ENCODE results near the gene KRTAP3-2.

The KRTAP3-2 gene

GRCh38 chr17:41009936-41010335 lies 10.2 kb upstream of the KRTAP3-2 start:
- no peak for DNase-seq

DNA sequence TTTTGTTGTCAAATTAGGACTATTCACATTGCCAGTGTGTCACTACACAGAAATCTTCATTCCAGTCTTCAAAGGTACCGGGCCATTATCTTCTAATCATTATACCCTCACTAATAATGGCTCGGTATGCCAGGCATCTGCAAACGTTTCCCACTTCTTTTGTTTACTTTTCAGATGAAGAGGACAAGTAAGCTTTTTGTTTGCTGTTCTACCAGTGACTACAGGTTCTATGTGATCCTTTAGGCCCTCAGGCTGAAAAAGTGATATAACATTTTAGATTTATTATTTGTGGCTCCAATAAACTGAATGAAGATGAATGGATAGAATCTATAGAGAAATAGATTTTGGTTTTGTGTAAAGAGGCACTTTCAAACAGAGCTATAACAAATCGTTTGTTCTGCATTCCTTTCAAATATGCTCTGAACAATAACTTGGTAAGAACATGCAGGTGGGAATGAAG lies 9.6 kb upstream of the KRTAP3-2 start:
- DNase-seq, result no peak

GRCh38 chr17:41008811-41009210 lies 9.1 kb upstream of the KRTAP3-2 start, which contains the start of gene KRTAP3-1:
Gene KRTAP3-1 (minus strand): TSS chr17:41009128. CDS start chr17:41009074, 54 bp downstream.
- no peak for DNase-seq

- no peak for DNase-seq
Measured at GRCh38 chr17:41004397-41004796, 4.7 kb upstream of the KRTAP3-2 start.

DNA sequence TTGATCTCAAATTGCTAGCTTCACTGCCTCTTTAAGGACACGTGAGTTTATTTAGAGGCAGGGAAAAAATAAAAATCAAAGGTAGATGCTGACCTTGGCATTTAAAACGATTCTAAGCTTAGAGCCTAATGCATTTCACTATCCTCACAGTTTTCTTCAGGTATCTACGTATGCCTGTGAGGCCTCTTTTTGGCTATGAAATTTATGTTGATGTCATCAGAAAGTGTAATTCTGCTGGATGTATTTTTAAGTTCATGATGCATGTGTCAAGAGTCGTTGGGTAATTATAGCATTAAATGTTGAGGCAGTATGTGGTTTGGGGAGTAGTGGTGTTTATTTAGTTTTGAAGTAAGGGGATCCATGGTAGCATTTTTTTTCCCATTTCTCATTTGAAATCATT lies 4.2 kb upstream of the KRTAP3-2 start:
- DNase-seq, result no peak

GRCh38 chr17:41002814-41003213 lies 3.1 kb upstream of the KRTAP3-2 start:
- DNase-seq, result no peak

GRCh38 chr17:41001795-41002194 lies 2.1 kb upstream of the KRTAP3-2 start:
- DNase-seq, result no peak

- DNase-seq, result no peak
Measured at GRCh38 chr17:40997361-40997760, 2.3 kb downstream of the KRTAP3-2 start.

DNA sequence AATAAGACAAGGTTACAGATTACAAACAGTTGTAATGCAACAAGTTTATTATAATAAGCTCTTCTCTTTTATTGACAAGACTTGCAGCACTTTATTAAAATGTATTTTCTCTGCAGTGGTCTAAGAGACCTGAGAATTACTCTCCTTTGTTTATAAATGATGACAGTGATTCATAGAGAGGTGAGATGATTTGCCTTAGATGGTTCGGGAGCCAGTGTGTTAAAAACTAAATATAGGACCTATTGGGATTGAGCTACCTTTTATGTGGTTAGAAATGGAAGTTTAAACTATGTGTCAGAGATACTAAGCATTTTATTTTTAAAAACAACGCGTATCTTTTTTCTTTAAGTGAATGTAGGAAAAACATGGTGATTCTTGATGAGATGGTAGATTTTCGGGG lies 2.9 kb downstream of the KRTAP3-2 start:
- DNase-seq, result no peak

DNA sequence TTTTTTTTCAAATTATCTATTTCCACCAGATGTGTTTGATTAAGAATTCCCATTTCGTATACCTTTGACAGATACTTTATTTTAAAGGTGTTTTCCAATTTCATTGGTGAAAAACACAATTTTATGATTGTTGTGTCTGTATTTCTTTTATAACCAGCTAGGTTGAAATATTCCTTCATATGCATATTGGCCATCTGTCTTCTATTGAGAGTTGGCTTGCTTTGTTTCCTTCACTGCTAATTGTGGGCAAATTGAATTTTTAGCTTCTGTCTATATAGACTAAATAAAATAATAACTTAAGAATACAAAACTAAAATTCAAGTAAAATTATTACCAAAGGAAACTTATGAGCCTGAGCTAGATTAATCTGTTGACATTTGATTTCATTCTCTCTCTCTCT lies 4.6 kb downstream of the KRTAP3-2 start:
- DNase-seq, result no peak

DNA sequence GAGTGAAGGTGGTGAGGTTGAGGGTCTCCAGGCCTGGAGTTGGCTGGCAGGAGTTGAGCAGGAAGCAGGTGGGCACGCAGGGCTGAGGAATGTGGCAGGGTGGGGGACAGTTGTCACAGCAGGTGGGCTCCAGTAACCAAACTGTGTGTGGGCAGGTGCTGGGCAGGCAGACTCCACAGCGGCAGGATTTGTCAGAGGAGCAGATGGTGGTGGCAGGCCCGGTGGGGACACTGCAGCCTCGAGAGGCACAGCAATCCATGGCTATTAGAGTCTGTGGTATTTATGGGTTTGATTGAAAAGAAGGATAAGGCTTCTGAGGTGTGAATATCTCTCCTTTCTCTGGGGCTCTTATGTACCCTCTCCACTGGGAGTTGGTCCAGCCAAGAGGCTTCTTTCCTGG lies 5.9 kb downstream of the KRTAP3-2 start, which contains the start of gene KRTAP3-3:
Gene KRTAP3-3 (minus strand): TSS at position 326 of the 400 bp plus-strand sequence. CDS start 67 bp downstream, at position 259.
- DNase-seq, result no peak

DNA sequence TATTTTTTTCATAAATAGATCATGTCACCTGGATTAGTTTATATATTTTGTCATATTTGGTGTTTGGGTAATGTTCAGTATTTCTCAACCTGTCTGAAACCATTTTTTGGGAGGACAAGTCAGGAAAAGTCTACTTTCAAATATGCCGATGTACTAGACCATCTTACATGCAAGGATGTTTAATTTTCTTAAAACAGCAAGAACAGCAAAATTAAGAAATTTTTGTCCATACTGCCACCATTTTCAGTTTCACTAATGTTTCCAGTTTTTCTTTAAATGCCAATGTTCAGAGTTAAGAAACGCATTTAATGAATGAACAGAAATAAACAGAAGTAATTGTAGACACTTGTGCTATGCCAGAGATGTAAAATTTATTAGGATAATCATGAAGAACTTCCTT lies 6.6 kb downstream of the KRTAP3-2 start:
- no peak for DNase-seq

- DNase-seq, result no peak
Measured at GRCh38 chr17:40992666-40993065, 7.0 kb downstream of the KRTAP3-2 start.

DNA sequence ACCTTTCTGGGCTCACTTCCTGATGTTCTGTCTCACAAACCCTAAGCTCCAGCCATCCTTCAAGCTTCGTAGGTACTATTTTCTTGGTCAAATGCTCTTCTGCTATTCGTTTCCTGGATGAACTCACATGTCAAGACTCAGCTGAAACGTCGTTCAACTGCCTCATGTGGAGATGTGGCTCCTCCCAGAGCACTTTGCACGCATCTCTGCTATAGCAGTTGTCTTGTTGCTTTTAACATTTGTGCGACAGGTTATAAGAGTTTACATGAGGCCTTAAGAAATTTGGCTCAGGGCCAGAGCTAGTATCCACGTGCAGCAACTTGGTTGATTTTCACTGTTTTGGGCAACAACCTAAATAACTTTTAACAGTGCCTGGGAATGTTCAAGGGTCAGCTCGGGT lies 12.8 kb downstream of the KRTAP3-2 start:
- DNase-seq, result no peak

- DNase-seq, result no peak
Measured at GRCh38 chr17:40984226-40984625, 15.5 kb downstream of the KRTAP3-2 start, which contains the start of gene KRT40. Gene KRT40 (minus strand): TSS chr17:40984326. CDS start chr17:40984273, 53 bp downstream.

DNA sequence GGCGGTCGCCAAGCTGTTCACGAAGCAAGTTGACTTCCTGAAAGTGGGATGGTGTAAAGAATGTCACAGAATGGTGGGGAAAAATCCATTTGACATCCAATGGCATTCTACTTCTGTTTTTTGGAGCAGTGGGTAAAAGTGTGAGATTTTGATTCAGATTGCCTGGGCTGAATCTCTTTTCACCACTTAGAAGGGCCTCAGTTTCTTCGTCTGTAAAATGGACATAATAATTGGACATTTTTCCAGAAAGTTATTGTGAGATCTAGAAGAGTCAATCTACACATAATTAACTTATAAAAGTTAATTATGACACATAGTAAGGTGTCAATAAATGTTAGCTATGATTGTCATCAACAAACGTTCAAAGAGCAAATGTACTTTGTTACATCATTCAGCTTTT lies 18.6 kb downstream of the KRTAP3-2 start:
- DNase-seq, result no peak

GRCh38 chr17:40980596-40980995 lies 19.1 kb downstream of the KRTAP3-2 start:
- no peak for DNase-seq

DNA sequence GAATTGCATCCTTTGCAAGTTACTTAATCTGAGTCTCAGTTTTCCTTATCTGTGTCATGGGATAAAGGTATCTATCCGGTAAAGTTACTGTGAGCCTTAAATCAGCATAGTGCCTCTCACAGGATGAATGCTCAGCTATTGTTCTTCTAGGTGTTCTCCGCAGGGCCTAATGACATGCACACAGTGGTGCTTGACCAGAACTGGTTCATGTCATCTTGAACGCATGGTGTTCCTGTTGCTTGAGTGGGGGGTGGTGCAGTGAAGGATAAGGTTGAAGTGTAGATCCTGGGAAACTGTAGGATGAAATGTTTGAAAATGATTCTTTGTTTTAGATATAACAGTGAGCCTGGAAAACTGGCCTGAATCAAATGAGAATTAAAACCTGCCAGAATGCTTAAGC lies 19.6 kb downstream of the KRTAP3-2 start:
- DNase-seq, result no peak

GRCh38 chr17:40978575-40979151 lies 21.0 kb downstream of the KRTAP3-2 start:
- no peak for DNase-seq

GRCh38 chr17:40975516-40975915 lies 24.2 kb downstream of the KRTAP3-2 start:
- no peak for DNase-seq

GRCh38 chr17:40974366-40974765 lies 25.3 kb downstream of the KRTAP3-2 start:
- DNase-seq, result no peak

DNA sequence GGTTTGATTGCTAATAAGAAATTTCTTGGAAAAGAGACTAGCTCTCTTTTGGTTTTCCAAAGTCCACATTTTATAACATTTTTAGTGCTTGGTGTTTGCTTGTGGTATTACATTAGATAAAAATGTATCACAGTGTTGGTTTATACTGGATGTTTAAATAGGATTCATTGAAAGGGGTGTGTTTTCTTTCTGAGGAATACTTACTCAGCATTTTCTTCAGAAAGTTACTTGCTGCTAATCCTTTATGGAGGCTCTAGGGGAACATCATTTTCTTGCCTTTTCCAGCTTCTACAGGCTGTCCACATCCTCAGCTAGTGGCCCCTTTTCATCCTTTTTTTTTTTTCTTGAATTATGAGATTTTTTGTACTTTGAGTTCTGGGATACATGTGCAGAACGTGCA lies 32.1 kb downstream of the KRTAP3-2 start:
- no peak for DNase-seq

- DNase-seq, result no peak
Measured at GRCh38 chr17:40966848-40967247, 32.9 kb downstream of the KRTAP3-2 start, which contains the start of gene KRT39. Gene KRT39 (minus strand): TSS chr17:40966948. CDS start chr17:40966856, 92 bp downstream.

- no peak for DNase-seq
Measured at GRCh38 chr17:40963838-40964237, 35.9 kb downstream of the KRTAP3-2 start.

- no peak for DNase-seq
Measured at GRCh38 chr17:40962059-40962561, 37.6 kb downstream of the KRTAP3-2 start.

Data from SW 1271 (cell line).